Measurements from ENCODE around the gene HLA-DQA1.

GRCh38 chr6:32614366-32615081 lies 22.7 kb upstream of the HLA-DQA1 start:
- TF ChIP-seq CTCF (IDR thresholded peaks at IDR 0.05) (no peak), POLR2A (IDR thresholded peaks at IDR 0.05) (no peak)

Data from suprapubic skin (tissue), 3 donors.